ENCODE data around the gene CBR3.

The CBR3 gene

GRCh38 chr21:36113647-36114428 lies 21.0 kb upstream of the CBR3 start:
- no peak overlapping the region for H3K4me3 Mint-ChIP-seq

GRCh38 chr21:36115138-36115730 lies 19.6 kb upstream of the CBR3 start:
- Mint-ChIP-seq H3K4me1 (peaks cover 7% of the 10 kb centered on the region), H3K27ac (peak overlapping the region; percentile 34), H3K4me3 (no peak overlapping the region), H3K36me3 (ENCODE audit: low read depth) (no peaks in the 10 kb centered on the region), H3K9me3 (peaks cover 5% of the 10 kb centered on the region), H3K27me3 (ENCODE audit: low read depth, poor library complexity) (peaks cover 18% of the 10 kb centered on the region)
- no peak for DNase-seq
- TF ChIP-seq, protein P1, sequence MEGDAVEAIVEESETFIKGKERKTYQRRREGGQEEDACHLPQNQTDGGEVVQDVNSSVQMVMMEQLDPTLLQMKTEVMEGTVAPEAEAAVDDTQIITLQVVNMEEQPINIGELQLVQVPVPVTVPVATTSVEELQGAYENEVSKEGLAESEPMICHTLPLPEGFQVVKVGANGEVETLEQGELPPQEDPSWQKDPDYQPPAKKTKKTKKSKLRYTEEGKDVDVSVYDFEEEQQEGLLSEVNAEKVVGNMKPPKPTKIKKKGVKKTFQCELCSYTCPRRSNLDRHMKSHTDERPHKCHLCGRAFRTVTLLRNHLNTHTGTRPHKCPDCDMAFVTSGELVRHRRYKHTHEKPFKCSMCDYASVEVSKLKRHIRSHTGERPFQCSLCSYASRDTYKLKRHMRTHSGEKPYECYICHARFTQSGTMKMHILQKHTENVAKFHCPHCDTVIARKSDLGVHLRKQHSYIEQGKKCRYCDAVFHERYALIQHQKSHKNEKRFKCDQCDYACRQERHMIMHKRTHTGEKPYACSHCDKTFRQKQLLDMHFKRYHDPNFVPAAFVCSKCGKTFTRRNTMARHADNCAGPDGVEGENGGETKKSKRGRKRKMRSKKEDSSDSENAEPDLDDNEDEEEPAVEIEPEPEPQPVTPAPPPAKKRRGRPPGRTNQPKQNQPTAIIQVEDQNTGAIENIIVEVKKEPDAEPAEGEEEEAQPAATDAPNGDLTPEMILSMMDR (IDR thresholded peaks at IDR 0.05) = no peak

More at GRCh38 chr21:36113647-36114428, 21.0 kb upstream of the CBR3 start:
- TF ChIP-seq, protein P1 (IDR thresholded peaks at IDR 0.05) = no peak
- Mint-ChIP-seq H3K27ac (no peak overlapping the region), H3K36me3 (ENCODE audit: low read depth) (no peaks in the 10 kb centered on the region), H3K4me1 (peaks cover 6% of the 10 kb centered on the region), H3K9me3 (peaks cover 13% of the 10 kb centered on the region), H3K27me3 (ENCODE audit: low read depth, poor library complexity) (peaks cover 18% of the 10 kb centered on the region)
- DNase-seq = no peak

DNA sequence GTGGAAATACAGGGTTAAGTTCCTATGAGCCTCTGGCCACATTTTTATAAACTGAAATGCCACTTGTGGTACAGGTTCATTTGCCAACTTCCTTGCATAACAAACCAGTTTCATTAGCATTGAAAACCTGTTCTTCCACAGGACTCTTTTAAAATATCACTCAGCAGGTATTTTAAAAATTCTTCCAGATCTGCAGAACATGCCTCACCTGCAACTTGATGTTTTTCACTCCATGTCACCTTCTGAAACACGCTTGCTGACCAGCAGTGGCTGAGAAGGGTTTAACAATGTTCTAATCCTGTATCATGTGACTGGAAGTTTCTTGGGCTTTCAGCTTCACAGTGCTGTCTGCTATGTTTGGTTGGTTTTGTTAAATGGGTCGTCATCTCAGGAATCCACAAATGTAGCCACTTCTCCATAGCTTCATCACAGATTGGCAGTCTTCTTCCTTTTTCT lies 17.6 kb upstream of the CBR3 start:
- peaks cover 16% of the 10 kb centered on the region for H3K4me1 Mint-ChIP-seq
- no peak overlapping the region for H3K27ac Mint-ChIP-seq
- peaks cover 18% of the 10 kb centered on the region for H3K27me3 Mint-ChIP-seq (ENCODE audit: low read depth, poor library complexity)
- no peak overlapping the region for H3K4me3 Mint-ChIP-seq
- H3K9me3 Mint-ChIP-seq = peaks cover 5% of the 10 kb centered on the region
- H3K36me3 Mint-ChIP-seq (ENCODE audit: low read depth) = no peaks in the 10 kb centered on the region
- DNase-seq = no peak
- TF ChIP-seq, protein P1 (IDR thresholded peaks at IDR 0.05) = no peak

- Mint-ChIP-seq H3K36me3 (ENCODE audit: low read depth) (no peaks in the 10 kb centered on the region), H3K4me3 (no peak overlapping the region), H3K9me3 (peaks cover 5% of the 10 kb centered on the region), H3K27me3 (ENCODE audit: low read depth, poor library complexity) (peaks cover 8% of the 10 kb centered on the region), H3K27ac (no peak overlapping the region), H3K4me1 (peaks cover 14% of the 10 kb centered on the region)
- TF ChIP-seq, protein P1 (IDR thresholded peaks at IDR 0.05) = no peak
- no peak for DNase-seq
These were observed 14.5 kb upstream of the CBR3 start for GRCh38 chr21:36120304-36120888.

DNA sequence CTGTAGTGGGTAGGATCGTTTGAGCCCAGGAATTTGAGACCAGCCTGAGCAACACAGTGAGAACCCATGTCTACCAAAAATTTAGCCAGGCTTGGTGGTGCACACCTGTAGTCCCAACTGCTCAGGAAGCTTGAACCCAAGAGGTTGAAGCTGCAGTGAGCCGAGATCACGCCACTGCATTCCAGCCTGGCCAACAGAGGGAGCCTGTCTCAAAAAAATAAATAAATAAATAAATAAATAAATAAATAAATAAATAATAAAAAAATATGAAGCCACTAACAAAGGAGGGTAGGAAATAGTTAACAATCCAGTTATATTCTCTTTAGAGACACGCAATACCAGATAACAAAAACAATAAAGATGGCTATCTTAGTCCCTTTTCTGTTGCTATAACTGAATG lies 11.9 kb upstream of the CBR3 start:
- no peaks in the 10 kb centered on the region for H3K36me3 Mint-ChIP-seq (ENCODE audit: low read depth)
- no peak for DNase-seq
- no peak overlapping the region for H3K4me3 Mint-ChIP-seq
- peaks cover 14% of the 10 kb centered on the region for H3K4me1 Mint-ChIP-seq
- TF ChIP-seq, protein P1 (IDR thresholded peaks at IDR 0.05) = peak; percentile 33
- H3K9me3 Mint-ChIP-seq = no peaks in the 10 kb centered on the region
- H3K27me3 Mint-ChIP-seq (ENCODE audit: low read depth, poor library complexity) = peaks cover 10% of the 10 kb centered on the region
- no peak overlapping the region for H3K27ac Mint-ChIP-seq
